CD4-positive, alpha-beta T cell treated with Interferon alpha-2 for 1 hour (primary cell): ENCODE measurements around the gene MAN2C1.
"Not testable (repeated sequence)": the region's sequence is repeated elsewhere in the genome, so short reads cannot be mapped to it uniquely, and the experiment has no call there.

ENCODE experiments used
- DNase-seq, 2 donors: peaks; one replicate each; pipeline ENCODE4 v3.0.0-alpha.2; 2020 to 2022

MAN2C1 gene

DNA sequence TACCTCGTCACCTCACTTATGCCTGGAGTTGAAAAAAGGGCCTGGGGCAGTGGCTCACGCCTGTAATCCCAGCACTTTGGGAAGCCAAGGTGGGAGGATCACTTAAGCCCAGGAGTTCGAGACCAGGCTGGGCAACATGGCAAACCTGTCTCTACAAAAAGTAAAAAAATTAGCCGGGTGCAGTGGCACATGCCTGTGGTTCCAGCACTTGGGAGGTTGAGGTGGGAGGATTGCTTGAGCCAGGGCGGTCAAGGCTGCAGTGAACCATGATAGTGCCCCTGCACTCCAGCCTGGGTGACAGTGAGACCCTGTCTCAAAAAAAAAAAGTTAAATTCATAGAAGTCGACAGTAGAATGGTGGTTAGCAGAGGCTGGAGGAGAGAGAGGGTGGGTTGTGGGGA, 26.2 kb downstream of the MAN2C1 start:
- no peak for DNase-seq

DNA sequence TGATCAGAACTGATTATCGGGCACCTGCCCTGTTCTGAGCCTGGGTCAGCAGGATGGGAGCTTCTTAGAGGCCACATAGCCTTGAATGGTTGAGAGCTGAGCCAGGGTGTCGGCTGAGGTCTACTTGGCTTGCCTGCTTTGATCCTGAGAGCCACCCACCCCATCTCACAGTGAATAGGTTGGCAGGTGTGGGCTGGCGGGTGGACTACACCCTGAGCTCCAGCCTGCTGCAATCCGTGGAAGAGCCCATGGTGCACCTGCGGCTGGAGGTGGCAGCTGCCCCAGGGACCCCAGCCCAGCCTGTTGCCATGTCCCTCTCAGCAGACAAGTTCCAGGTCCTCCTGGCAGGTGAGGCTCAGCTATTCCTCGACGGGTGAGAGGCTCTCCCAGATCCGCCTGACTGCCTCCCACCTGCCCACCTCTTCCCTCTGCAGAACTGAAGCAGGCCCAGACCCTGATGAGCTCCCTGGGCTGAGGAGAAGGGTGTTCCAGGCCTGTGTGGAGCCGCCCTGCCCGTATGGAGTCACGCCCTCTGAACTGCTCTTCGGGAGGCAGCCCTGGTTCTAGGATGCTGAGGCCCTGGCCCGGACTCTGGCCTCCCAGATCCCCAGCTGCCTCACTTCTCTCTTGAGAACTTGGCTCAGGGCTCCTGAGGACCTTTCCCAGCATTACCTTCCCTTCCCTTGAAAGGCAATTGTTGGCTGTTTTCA, 28.7 kb downstream of the MAN2C1 start:
- no peak for DNase-seq

DNA sequence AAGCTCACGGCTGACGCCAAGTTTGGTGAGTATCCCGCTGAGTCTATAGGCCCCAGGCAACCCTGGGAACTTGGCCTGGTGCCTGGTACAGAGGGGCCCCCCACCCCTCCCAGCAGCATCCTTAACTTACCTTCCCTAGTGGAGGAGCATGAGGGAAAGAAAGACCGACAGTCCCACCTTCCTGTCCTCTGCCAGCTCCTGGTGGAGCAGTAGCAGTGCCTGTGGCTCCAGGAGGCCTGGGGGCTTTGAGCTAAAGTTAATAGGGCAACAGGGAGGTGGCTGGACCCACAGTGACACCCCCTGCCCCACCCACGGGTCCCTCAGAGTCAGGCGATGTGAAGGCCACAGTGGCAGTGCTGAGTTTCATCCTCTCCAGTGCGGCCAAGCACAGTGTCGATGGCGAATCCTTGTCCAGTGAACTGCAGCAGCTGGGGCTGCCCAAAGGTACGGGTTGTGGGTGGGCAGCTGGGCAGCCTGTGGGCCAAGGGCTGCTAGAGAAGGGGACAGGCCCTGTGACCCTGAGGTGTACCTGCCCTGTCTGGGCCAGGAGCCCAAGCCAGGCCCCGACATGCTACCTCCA, 29.7 kb downstream of the MAN2C1 start:
- DNase-seq, result no peak

DNA sequence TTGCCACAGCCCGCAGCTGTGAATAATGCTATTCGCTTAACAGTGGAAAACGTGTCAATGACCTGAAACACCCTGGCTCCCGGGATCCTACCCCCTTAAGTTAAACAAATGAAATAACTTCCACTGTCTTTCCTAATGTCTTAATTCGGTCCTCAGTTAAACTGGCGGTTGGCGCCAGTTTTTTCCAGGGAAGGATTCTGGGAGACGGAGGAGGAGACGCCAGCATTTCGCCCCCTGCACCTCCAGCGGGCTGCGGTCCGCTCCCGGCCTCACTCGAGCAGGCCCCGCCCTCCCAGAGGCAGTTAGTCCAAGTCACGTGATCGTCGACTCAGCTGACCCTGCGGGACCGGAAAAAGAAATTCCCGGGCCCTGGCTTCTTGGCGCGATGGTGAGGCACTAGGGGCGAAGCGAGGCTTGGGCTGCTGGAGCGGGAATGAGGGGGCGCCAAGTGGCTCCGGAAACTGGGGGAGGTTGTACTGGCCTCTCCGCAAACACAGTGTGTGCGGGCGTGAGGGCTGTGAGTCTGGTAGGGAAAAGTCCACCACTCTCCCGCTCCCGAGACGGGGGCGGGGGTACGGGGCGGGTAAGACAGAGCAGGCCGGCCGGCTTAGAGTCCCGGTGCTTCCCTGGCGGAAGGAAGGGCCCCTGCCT, 32.6 kb downstream of the MAN2C1 start, which contains the start of gene COMMD4:
TSS of gene COMMD4 (plus strand) at position 359 of the 651 bp plus-strand sequence. CDS start at position 386, 27 bp downstream.
- peak; percentile 58 to 79 for DNase-seq

DNA sequence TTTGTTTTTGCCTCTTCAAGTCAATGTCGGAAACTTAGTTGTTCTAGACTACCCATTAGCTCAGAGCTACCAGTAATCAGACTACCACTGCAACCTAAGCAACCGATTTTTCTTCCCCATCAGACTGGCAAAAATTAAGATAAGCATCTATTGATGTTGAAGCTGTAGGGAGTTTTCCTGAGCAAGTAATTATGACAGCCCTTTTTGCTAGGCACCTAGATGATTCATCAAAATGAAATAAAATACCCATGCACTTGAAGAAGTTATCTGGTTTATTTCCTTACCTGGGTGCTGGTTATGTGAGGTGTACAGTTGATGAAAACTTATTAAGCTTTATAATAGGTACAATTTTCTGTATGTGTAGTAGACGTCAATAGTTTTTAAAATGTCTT, 33.1 kb downstream of the MAN2C1 start:
- no peak for DNase-seq

DNA sequence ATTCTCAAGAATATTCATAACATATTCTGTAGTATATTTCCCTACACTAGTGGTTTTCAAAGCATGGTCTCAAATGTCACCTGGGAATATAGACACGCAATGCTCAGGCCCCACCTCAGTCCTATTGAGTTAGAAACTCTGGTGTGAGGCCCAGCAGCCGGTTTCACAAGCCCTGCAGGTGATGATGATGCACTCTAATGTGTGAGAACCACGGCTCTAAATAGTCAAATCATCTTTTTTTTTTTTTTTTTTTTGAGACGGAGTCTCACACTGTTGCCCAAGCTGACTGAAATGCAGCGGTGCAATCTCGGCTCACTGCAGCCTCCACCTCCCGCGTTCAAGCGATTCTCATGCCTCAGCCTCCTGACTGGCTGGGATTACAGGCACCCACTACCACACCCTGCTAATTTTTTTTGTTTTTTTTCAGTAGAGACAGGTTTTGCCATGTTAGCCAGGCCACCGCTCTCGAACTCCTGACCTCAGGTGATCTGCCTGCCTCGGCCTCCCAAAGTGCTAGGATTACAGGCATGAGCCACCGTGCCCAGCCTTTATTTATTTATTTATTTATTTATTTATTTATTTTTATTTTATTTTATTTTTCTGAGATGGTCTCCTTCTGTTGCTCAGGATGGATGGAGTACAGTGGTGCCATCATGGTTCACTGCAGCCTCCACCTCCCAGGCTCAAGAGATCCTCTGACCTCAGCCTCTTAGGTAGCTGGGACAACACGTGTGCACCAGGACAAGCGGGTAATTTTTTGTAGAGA, 34.6 kb downstream of the MAN2C1 start:
- not testable (repeated sequence) for DNase-seq

DNA sequence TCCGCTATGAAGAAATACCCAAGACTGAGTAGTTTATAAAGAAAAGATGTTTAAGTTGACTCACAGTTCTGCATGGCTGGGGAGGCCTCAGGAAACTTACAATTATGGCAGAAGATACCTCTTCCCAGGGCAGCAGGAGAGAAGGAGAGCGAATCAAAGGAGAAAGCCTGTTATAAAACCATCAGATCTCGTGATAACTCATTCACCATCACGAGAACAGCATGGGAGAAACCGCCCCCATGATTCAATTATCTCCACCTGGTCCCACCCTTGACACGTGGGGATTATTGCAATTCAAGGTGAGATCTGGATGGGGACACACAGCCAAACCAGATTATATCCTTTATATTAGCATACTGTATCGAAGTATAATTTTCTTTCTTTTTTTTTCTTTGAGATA, 36.3 kb downstream of the MAN2C1 start:
- DNase-seq, result not testable (repeated sequence)

DNA sequence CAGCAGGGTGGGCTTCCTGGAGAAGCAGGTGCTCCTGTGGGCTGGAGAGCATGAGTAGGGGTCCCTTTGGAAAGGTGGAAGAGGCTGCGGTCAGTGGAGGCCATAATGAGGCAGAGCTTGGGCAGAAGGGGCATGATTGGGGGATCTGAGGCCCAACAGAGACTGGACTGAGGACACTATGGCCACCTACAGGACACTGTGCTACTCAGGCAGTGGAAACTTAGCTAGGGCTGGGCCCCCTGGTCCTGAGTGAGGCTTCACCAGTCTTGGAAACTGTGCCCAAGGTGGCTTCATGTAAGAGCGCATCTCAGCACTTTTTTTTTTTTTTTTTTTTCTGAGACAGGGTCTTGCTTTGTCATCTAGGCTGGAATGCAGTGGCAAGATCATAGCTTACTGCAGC, 38.8 kb downstream of the MAN2C1 start:
- no peak for DNase-seq

DNA sequence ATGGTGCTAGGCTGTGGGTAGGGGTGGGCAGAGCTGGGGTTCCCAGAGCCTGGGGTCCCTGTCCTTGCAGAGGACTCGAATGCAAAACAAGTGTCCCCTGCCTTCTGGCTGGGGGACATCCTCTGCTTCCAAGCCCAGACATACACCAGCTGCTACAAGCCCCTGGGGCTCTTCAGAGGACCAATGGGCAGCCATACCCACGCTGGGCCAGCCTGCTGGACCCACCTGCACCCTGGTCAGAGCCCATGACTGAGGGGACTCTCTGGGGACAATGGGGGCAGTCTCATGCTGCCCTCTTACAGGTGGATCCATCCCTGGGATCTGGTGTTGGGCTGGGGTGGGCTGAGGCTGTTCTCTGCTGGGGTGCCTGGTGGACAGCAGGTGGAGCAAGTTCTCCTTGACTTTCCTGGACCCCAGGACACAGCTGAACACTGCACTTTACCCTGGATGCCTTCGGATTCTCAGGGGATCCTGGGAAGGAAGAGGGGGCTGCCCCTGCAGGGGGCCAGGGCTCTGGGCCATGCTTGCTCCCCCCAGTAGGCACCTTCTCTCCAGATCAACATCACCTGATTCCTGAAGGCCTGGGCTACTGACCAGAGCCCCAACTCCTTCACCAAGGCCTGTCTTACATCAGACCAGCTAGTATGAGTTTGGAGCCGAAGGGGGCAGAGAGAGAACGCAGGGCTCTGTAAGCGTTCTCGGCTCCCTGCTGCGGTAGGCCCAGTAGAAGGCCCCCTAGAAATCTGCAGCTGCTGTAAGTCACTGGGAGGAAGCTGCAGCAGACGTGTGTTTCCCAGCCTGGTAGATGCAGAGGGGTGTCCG, 39.7 kb downstream of the MAN2C1 start:
- DNase-seq, result no peak

DNA sequence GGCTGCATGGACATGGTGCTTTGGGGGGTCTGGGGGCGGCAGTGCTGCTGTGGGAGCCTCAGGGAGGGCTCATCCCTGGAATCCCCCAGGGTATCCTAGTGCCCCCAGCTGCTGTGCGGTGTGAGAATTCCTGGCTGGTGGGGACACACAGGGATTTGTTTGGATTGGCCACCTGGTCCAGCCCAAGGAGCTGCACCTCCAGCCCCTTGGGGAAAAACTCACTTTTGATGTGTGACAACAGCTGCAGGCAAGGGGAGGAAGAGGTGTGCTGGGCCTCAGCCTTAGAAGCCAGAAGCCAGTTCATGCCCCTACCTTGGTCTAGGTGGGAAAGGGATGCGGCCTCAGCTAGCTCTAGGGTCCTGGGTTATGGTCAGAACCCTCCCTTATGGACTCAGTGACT, 40.9 kb downstream of the MAN2C1 start:
- DNase-seq, result no peak

DNA sequence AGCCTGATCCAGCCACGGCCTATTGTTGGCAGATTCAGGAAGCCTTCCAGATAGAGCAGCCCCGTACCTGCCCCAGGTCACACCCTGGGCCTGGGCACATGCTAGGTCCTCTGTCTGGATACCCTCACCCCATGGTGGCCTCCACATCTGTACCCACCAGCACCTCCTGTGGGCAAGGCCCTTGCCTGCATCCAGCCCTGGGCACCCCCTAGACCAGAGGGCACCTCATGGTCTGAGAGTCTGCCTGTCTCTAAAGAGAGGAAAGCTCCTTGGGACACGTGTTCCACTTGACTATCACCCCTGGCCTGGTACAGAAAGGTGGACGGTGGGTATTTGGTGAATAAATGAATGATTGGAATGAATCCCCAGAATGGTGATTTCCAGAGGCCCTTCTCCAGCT, 41.4 kb downstream of the MAN2C1 start:
- no peak for DNase-seq

DNA sequence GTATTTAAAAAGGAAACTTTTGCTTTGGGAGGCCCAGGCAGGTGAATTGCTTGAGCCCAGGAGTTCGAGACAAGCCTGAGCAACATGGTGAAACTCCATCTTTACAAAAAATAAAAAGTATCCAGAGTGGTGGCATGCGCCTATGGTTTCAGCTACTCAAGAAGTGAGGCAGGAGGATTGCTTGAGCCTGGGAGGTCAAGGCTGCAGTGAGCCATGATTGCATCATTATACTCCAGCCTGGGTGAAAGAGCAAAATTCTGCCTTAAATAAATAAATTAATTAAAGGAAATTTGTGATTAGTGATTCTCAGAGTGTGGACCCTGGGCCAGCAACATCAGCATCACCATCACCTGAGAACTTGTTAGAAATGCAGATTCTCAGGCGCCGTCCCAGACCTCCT, 42.5 kb downstream of the MAN2C1 start:
- DNase-seq, result no peak

DNA sequence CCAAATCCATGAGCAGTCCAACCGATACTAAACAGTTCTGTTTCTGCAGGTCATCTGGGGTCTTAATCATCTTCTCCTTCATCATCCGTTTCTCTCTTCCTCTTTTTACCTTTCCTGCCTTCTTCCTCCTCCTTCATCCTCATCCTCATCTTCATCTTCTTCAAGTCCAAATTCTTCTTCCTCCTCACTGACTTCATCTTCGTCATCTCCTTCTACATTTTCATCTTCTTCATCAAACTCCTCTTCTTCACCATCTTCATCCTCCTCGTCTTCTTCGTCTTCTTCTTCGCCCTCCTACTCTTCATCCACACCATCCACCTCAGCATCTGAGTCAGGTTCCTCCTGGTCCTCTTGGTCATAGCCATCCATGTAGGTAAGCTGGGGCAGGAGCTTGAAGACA, 46.7 kb downstream of the MAN2C1 start:
- DNase-seq, result no peak

DNA sequence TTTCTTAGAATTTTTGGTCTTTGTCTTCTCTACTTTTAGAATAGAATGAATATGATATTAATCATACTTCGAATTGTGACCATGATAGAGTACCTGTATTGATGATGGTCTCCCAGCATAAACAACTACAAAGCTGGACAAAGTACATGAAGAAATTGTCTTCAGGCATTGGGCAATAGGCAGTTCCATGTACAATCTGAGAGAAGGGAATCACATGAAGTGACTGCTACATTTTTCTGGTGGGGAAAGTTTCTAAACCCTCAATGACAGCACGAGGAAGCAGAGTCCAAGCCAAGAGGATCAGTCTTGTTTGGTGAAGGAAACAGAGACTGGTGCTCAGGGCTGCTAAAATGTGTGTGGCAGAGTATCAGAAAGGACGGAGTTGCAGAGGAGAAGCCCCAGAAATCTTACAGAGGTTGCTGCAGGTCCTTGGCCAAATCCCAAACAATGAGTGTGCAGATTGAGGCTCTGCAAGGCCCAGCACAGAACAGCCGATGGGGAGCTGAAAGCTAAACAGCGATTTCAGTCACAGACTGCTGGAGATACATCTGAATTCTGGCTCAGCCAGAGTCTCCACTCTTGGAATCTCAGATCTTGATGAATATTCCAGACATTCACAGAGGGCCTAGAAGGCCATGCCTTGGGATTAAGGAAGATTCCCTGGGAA, 49.0 kb downstream of the MAN2C1 start:
- DNase-seq, result not testable (repeated sequence)

DNA sequence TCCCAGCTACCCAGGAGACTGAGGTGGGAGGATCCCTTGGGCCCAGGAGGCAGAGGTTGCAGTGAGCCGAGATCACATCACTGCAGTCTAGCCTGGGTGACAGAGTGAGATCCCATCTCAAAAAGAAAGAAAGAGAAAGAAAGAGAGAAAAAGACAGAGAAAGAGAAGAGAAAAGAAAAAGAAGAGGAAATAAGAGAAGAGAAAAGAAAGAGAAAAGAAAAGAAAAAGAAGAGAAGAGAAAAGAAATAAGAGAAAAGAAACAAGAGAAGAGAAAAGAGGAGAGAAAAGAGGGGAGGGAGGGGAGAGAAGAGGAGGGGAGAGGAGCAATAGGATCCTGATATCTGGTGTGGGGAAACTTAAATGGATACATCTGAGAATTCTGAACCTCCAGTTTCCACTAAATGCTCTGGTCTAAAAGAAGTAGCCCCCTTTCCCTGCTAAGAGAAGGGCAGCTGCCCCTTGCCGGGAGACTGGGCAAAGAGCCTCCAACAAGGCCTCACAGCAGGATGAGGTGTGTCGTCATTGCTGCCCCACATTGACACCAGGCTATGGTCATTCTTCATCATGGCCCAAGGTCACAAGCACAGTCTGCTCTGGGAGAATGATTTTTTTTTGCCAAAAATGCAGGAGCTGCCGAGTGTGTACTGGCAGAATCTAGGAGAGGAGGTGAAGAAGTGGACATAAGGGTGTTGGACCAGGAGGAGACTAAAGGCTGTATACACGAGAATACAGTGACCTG, 53.7 kb downstream of the MAN2C1 start:
- DNase-seq, result no peak

DNA sequence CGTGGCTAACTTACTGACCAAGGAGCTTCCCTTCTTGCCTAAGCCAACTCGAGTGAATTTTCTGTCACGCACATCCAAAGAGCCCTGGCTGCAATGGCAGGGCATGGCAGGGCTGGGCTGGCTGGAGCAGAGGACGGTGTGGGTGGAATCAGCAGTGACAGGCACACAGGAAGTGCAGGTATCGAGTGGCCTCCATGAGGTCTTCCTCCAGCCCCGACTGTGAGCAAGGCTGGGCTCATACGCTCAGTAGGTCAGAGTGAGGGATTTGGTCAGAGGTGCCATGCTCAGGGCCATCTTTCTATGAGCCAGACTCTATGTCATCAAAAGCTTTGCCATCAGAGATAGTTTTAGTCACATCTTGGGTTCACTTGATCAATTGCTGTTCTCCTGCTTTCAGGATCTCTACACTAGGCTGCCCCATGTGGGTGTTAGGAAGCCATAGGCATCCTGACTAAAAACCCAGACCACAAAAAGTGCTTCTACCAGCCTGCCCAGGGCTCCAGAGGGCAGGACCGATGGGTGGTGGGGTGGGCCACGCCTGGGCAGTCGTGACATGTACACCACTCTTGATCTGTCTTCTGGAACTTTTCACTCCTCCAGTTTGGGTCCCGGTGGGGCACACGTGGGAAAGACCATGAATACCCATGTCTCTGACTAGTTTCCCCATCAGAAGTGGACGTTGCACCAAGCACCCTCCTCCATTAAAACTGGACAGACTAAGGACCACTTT, 55.1 kb downstream of the MAN2C1 start:
- no peak for DNase-seq

DNA sequence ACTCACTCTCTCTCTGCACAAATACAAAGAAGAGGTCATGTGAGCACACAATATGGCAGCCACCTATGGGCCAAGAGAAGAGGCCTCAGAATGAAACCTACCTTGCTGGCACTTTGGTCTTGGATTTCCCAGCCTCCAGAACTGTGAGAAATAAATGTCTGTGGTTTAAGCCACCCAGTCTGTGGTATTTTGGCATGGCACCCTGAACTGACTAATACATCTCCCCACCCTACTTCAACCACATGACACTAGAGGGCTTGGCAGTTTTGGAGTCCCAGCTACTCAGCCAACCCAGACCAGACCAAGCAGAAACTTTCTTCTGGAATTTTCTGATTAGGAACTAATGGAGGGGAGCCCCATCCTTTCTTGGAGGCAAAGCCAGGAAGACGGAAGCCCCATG, 55.9 kb downstream of the MAN2C1 start:
- not testable (repeated sequence) for DNase-seq

DNA sequence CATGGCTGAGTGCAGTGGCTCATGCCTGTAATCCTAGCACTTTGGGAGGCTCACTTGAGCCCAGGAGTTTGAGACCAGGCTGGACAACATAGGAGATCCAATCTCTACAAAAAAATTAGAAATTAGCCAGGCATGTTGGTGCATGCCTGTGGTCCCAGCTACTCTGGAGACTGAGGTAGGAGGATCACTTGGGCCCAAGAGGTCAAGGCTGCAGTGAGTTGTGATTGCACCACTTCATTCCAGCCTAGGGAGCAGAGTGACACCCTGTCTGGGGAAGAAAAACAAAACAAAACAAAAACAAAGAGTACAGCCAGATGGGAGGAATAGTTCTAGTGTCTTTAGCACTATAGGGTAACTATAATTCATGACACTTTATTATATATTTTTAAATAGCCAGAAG, 58.7 kb downstream of the MAN2C1 start:
- no peak for DNase-seq

DNA sequence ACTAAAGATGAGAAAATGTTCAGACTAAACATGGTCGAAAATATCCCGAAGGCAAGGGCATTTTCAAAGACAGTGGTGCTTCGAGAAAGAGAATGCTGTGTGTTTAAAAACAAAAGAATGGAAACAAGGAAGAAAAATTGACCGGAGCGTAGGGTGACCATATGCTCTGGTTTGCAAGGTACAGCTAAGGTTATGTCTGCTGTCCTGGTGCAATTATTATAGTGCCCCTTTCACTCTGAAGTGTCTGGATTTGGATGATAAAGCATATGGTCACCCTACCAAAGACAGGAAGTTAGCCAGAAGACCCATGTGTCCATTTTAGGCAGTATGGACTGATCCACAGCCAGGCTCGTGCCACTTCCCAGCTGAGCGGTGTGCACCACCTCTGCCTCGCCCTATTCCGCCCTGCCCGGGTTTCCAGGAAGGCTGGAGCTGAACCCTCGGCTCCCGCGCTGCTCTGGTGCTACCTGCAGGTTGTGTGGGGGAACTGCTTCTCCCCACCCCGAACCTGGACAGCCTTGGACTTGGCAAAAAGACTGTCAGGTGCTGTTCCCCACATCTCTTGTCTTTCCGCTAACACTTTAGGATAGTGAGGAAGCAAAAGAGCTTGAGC, 60.5 kb downstream of the MAN2C1 start:
- DNase-seq, result peak in 1 of 2 donors; percentile 3

DNA sequence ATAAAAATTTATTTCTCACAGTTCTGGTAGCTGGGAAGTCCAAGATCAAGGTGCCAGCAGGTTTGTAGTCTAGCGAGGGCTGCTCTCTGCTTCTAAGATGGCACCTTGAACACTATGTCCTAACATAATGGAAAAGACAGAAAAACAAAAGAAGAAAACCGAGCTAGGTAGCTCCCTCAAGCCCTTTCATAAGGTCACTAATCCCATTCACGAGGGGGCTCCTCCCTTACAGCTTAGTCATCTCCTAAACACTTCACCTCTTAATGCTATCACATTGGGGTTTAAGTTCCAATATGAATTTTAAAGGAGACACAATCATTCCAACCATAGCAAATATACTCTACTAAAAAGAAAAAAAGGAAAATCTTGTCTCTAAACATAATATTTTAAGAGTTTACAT, 62.2 kb downstream of the MAN2C1 start:
- no peak for DNase-seq
